ENCODE data around the gene SPRED1.

SPRED1 gene

DNA sequence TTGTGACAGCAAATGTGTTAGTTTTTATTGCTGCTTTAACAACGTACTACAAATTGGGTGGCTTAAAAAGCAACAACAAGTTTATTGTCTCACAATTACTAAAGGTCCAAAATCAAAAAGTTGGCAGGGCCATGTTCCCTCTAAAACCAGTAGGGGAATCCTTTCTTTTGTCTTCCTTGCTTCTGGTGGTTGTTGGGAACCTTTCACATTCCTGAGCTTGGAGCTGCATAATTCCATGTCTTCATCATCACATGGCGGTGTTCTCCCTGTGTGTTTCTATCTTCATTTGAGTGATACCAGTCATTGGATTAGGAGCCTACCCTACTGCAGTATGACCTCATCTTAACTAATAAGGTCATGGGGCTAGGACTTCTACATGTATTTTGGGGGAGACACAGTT, 7.4 kb downstream of the SPRED1 start:
- H3K4me3 ChIP-seq (ENCODE audit: low read depth in 1 of 2, low read length in 1 of 2): no peak overlapping the region
- H3K4me1 ChIP-seq (ENCODE audit: control insufficient read depth in 1 of 2, insufficient read depth in 1 of 2, low read depth in 1 of 2, low read length in 1 of 2): no peaks in the 10 kb centered on the region
- H3K27me3 ChIP-seq: peaks cover 14% of the 10 kb centered on the region
- no peaks in the 10 kb centered on the region for H3K36me3 ChIP-seq
- TF ChIP-seq, protein P1, sequence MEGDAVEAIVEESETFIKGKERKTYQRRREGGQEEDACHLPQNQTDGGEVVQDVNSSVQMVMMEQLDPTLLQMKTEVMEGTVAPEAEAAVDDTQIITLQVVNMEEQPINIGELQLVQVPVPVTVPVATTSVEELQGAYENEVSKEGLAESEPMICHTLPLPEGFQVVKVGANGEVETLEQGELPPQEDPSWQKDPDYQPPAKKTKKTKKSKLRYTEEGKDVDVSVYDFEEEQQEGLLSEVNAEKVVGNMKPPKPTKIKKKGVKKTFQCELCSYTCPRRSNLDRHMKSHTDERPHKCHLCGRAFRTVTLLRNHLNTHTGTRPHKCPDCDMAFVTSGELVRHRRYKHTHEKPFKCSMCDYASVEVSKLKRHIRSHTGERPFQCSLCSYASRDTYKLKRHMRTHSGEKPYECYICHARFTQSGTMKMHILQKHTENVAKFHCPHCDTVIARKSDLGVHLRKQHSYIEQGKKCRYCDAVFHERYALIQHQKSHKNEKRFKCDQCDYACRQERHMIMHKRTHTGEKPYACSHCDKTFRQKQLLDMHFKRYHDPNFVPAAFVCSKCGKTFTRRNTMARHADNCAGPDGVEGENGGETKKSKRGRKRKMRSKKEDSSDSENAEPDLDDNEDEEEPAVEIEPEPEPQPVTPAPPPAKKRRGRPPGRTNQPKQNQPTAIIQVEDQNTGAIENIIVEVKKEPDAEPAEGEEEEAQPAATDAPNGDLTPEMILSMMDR (IDR thresholded peaks at IDR 0.05): no peak
- no peaks in the 10 kb centered on the region for H3K9me3 ChIP-seq
- H3K27ac ChIP-seq: no peak overlapping the region

DNA sequence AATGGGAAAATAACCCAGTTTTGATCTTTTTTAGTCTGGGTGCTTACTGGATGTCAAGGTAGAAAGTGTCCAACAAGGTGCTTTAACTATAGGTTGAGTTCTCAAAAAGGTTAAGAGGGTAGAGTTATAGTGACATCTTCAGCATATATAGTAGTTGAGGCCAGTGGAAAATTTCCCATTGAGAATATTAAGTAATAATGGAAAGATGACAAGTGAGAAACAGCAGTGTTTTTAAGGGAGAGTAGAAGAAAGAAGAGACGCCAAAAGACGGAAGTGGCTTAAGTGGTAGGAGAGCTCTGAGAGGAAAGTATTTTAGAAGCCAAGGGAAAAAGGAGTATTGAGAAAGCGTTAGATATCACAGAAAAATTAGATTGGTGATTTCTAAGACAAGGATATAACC, 10.6 kb downstream of the SPRED1 start:
- Histone ChIP-seq H3K27ac (no peak overlapping the region), H3K4me1 (ENCODE audit: control insufficient read depth in 1 of 2, insufficient read depth in 1 of 2, low read depth in 1 of 2, low read length in 1 of 2) (no peaks in the 10 kb centered on the region)
- TF ChIP-seq, protein P1 (IDR thresholded peaks at IDR 0.05): no peak

DNA sequence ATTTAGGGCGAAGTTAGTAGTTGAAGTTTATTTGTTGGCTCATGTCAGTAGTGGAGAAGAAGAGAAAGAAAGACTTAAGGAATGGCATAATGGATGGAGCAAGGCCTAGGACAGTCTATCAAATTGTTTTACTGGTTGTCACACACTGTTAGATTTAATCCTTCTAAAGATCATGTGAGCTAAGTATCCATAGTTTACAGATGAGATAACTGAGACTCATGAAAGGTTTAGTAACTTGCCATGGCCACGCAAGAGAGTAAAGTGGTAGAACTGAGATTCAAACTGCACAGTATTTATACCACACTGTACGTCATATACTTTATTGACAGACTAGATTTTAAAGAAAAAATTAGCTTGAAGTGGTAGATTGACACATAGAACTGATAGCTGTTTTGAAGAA, 11.4 kb downstream of the SPRED1 start:
- TF ChIP-seq, protein P1 (IDR thresholded peaks at IDR 0.05): no peak
- H3K27me3 ChIP-seq: no peaks in the 10 kb centered on the region
- no peaks in the 10 kb centered on the region for H3K9me3 ChIP-seq
- H3K4me1 ChIP-seq (ENCODE audit: control insufficient read depth in 1 of 2, insufficient read depth in 1 of 2, low read depth in 1 of 2, low read length in 1 of 2): no peaks in the 10 kb centered on the region
- H3K27ac ChIP-seq: no peak overlapping the region
- no peak overlapping the region for H3K4me3 ChIP-seq (ENCODE audit: low read depth in 1 of 2, low read length in 1 of 2)
- H3K36me3 ChIP-seq: no peaks in the 10 kb centered on the region

More for the DNA sequence above, 10.6 kb downstream of the SPRED1 start:
- Histone ChIP-seq H3K27me3 (no peaks in the 10 kb centered on the region), H3K4me3 (ENCODE audit: low read depth in 1 of 2, low read length in 1 of 2) (no peak overlapping the region), H3K9me3 (no peaks in the 10 kb centered on the region), H3K36me3 (no peaks in the 10 kb centered on the region)

DNA sequence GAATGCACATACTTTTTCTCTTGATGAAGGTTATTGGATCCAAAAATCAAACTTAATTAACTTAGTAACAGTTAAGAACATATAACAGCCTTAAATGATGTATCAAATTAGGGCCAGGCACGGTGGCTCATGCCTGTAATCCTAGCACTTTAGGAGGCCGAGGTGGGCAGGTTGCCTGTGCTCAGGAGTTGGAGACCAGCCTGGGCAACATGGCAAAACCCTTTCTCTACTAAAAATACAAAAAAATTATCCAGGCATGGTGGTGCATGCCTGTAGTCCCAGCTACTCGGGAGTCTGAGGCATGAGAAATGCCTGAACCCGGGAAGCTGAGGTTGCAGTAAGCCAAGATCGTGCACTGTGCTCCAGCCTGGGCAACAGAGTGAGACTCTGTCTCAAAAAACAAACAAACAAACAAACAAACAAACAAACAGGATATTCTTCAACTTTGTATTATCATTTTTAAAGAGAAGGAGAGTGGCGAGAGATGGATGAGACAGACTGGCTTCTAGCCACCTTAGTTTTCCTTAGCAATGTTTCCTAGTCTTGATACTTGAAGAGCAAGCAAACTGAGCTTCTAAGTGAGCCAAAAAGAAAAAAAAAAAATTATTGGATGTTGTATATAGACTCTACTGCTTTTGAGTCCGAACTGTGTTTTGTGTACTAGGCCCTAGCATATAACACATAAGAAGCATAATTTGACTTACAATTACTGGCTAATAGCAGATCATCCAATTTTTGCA, 13.8 kb downstream of the SPRED1 start:
- H3K27me3 ChIP-seq: no peaks in the 10 kb centered on the region
- no peak overlapping the region for H3K4me3 ChIP-seq (ENCODE audit: low read depth in 1 of 2, low read length in 1 of 2)
- H3K9me3 ChIP-seq: no peaks in the 10 kb centered on the region
- TF ChIP-seq, protein P1 (IDR thresholded peaks at IDR 0.05): no peak
- H3K36me3 ChIP-seq: no peaks in the 10 kb centered on the region
- no peak overlapping the region for H3K27ac ChIP-seq
- H3K4me1 ChIP-seq (ENCODE audit: control insufficient read depth in 1 of 2, insufficient read depth in 1 of 2, low read depth in 1 of 2, low read length in 1 of 2): no peaks in the 10 kb centered on the region

DNA sequence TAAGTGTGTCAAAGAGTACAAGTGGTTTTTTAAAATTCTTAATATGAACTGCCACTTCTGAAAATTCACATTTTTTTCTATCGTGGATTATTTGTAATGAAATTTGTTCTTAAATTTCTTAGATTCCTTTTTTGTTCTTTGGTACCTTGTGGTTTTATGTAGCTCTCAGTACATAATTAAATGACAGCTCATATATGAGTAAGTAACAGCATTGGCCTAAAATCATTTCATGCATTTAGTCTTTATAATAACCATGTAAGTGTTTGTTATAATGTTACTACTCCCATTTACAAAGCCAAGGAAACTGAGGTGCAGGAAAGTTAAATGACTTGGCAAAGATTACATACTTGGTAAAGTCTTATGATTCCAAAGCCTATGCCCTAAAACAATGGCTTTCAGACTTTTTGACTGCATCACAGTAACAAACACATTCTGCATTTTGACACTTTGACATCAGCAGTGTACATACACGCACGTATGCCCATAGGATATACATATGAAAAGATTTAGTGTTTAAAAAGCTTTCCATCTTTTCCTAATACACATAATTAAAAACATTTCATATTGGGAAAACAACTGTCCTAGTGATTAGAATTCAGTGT, 14.9 kb downstream of the SPRED1 start:
- Histone ChIP-seq H3K27ac (no peak overlapping the region), H3K4me3 (ENCODE audit: low read depth in 1 of 2, low read length in 1 of 2) (no peak overlapping the region), H3K36me3 (no peaks in the 10 kb centered on the region), H3K9me3 (no peaks in the 10 kb centered on the region), H3K27me3 (no peaks in the 10 kb centered on the region), H3K4me1 (ENCODE audit: control insufficient read depth in 1 of 2, insufficient read depth in 1 of 2, low read depth in 1 of 2, low read length in 1 of 2) (no peaks in the 10 kb centered on the region)
- TF ChIP-seq, protein P1 (IDR thresholded peaks at IDR 0.05): no peak
